ENCODE data around the gene PPY. TPM values are rescaled to one million over a fixed set of nuclear protein-coding genes. Genes with fewer than 3 reads are reported as not detected.
"Not testable (repeated sequence)": the region's sequence is repeated elsewhere in the genome, so short reads cannot be mapped to it uniquely, and the experiment has no call there.

Gene PPY, protein sequence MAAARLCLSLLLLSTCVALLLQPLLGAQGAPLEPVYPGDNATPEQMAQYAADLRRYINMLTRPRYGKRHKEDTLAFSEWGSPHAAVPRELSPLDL
- not detected in 2 replicates for total RNA-seq (2014; rRNA removed; shearing (Covaris generic))

DNA sequence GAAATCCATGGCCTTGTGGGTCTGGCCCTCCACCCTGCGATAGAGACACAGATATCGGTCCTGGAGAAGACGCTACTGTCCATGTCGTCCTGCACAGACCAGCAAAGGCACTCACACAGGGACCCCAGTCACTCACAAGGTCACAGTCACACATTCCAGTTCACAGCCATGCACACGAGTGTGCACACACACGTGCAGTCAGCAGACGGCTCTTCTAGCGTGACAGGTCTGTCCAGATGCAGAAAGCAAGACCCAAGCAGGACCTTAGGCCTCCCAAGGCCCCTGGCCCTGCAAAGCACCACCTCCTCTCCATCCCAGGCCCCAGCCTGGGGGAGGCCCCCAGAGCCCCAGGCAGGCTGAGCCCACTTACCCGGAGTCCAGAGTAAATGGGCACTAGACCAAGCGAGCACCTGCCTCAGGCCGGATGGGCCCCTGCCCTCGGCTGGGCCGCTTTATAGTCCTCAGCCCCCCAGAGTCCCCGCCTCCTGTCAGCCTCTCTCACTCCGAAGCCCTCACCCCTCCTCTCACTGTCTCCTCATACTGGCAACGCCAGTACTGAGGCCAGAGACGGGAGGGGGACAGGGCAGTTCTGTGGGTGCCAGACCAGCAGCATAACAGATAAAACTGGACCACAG is at the start of gene PPY:
Gene PPY, minus strand, starts transcription at position 426 of the 635 bp plus-strand sequence. CDS start 822 bp downstream, outside the sequence.
- DNase-seq (ENCODE audit: low read depth), result no peak

- DNase-seq (ENCODE audit: low read depth), result no peak
Observed at GRCh38 chr17:43988301-43988700, 46.0 kb upstream of the PPY start.

DNA sequence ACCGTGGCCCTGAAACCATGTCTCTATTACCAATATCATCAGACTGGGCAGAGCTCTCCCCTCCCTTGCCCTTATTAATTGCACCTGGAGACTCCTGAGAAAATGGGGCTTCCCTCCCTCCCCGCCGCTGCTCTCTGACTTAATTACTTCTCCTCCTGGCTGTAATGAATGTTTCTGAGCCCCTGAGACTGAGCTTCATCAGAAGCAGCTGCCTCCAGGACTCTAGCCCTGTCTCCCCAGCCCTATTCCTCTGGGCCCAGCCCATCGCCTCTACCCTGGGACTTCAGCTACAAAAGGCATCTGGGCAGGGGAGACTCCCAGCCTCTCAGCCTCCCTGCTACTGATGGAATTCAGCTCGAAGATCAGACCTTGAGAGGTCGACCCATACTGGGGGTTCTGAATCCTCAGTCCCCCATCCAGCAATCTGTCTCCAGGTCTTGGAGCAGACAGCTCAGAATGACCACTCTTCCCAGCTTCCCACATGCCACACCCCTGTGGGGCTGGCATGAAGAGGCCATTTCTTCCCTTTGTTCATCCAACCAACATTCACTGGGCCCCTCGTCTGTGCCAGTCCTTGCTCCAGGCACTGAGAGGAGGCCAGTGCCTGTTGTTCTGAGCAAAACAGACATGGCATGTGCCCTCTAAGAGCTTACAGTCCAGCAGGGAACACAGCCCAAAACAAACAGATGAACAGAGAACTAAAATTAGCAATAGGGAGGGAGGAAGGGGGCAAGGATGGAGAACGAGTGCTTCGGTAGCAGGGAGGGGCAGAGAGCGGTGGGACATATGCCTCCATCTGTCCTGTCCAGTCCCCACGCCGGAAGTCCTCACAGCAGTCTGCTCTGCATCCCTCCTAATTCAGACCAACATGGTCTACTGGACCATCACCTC is 45.1 kb upstream of the PPY start:
- DNase-seq (ENCODE audit: low read depth), result no peak

- DNase-seq (ENCODE audit: low read depth), result no peak
Observed at GRCh38 chr17:43986225-43986981, 44.1 kb upstream of the PPY start.

GRCh38 chr17:43984521-43984920 is 42.2 kb upstream of the PPY start:
- no peak for DNase-seq (ENCODE audit: low read depth)

DNA sequence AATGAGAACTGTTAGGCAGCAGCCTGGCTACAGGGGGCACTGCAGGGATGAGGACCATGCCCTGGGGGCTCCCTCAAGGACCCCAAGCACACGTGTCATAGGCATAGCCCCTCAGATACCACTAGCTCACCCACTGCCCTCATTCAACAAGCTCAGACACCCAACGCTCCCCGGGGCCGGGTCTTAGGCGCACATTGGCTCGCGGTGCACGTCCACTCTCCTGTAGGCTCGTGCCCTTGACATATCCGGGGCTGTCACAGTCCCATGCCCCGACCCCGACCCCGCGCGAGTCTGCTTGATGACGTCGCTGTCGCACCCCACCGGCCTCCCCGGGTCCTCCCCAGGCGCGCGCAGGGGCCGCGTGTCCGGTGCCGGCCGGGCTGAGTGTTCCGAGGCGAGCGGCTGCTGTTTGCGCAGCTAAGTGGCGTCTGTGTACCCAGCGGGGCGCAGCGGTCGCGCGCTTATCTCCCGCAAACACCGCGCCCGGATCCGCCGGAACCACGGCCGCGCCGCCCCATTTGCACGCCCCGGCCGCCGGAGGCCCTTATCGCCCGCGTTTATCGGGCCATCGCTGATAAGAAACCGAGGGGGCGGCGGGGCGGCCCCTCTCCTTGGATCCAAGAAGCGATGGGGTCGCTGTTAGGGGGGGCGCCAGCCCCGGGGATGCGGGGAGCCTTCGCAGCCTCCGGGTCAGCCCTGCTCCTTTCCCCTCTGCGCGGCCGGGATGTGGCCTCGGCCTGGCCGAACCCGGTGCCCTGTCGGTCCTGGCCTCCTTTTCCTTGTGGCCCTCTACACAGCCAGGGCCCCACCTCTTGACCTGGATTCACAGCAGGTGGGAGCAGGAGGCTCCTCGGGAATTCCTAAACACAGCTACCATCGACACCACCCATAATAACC is 41.5 kb upstream of the PPY start:
- no peak for DNase-seq (ENCODE audit: low read depth)

- DNase-seq (ENCODE audit: low read depth), result no peak
Observed at GRCh38 chr17:43983196-43983514, 40.9 kb upstream of the PPY start.

DNA sequence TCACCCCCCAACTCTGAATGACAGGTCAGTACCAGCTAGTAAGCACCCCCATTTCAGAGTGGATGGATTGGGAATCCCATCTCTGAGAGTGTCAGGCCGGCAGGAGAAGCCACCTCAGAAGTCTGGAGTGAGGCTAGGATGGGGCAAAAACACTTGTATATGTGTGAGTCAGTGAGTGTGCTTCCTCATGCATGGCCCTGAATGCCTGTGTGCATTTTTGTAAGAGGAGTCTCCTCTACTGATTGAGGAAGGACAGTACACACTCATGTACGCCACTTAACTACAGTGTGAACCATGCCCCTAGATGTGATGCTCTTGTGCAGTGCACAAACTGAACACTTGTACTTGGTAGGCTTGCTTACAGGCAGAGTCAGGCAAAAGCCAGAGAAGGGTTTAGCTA is 39.9 kb upstream of the PPY start:
- DNase-seq (ENCODE audit: low read depth), result no peak

- no peak for DNase-seq (ENCODE audit: low read depth)
Observed at GRCh38 chr17:43979671-43980070, 37.4 kb upstream of the PPY start.

DNA sequence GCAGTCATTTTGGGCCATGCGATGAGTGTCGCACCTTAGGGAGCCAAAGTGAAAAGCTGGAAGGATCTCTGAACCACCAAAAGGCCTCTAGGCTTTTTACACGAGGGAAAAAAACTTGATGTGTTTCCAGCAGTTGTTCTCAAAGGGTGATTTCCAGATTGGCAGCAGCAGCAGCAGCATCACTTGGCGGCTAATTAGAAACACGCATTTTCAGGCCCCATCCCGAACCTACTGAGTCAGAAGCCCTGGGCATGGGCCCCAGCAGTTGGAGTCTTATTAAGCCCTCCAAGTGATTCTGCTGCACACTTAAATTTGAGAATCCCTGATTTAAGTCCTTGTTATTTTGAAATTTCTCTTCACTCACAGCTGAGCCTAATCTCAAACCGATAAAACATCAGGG is 36.7 kb upstream of the PPY start:
- no peak for DNase-seq (ENCODE audit: low read depth)

GRCh38 chr17:43978078-43978477 is 35.8 kb upstream of the PPY start:
- no peak for DNase-seq (ENCODE audit: low read depth)

- no peak for DNase-seq (ENCODE audit: low read depth)
Observed at GRCh38 chr17:43976963-43977837, 34.9 kb upstream of the PPY start.

GRCh38 chr17:43975898-43976297 is 33.6 kb upstream of the PPY start:
- no peak for DNase-seq (ENCODE audit: low read depth)

DNA sequence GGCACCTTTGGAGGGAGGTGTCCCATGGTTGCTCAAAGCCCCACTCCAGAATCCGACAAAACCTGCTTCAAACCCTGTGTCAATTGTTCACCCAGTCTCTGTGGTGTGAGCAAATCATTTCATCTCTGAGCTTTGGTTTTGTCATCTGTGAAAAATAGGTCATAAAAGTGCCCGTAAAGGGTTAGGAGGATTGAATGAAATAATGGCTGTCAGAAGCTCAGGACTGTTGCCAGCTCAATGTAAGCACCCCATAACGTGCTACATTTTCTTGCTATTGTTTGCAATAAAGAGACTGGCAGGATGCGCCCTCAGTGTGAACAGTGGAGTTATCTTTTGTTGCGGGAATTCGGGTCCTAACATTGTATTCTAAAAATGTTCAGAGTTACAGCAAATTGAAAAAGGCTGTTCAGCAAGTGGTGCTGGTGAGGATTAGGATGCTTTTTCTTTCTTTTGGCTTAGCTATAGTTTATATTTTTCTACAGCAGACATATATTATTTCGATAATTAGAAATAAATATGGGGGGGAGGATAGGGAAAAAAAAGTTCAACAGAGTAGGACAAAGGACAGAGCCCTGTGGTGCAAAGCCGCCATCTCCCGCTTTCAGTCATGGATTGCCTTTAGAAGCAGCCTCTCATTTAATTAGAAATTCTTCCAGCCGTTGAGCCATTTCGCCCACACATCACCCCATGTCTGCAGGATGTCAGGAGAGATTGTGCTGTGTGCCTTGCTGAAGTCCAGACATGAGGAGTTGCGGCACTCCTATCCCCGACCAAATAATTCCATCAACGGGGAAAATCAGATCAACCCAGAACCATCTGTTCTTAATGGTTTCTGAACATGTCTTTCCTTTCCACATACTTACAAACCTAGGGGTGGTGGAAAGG is 32.3 kb upstream of the PPY start:
- no peak for DNase-seq (ENCODE audit: low read depth)

- not testable (repeated sequence) for DNase-seq (ENCODE audit: low read depth)
Observed at GRCh38 chr17:43972444-43973212, 30.4 kb upstream of the PPY start.

DNA sequence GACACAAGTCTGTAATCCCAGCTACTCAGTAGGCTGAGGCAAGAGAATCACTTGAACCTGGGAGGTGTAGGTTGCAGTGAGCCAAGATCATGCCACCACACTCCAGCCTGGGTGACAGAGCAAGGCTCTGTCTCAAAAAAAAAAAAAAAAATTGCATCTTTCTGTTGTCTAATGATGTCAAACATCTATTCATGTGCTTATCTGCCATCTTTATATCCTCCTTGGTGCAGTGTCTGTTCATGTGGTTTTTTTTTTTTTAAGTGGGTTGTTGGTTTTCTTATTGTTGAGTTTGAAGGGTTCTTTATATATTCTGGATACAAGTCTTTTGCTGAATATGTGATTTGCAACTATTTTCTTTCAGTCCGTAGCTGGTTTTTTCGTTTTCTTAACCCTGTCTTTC is 29.2 kb upstream of the PPY start:
- DNase-seq (ENCODE audit: low read depth), result not testable (repeated sequence)

- DNase-seq (ENCODE audit: low read depth), result no peak
Observed at GRCh38 chr17:43970366-43970765, 28.1 kb upstream of the PPY start.

- no peak for DNase-seq (ENCODE audit: low read depth)
Observed at GRCh38 chr17:43967251-43967875, 25.1 kb upstream of the PPY start.
